ENCODE results near the gene ZNF138.
"Not testable (repeated sequence)": the region's sequence is repeated elsewhere in the genome, so short reads cannot be mapped to it uniquely, and the experiment has no call there.

ZNF138 gene

DNA sequence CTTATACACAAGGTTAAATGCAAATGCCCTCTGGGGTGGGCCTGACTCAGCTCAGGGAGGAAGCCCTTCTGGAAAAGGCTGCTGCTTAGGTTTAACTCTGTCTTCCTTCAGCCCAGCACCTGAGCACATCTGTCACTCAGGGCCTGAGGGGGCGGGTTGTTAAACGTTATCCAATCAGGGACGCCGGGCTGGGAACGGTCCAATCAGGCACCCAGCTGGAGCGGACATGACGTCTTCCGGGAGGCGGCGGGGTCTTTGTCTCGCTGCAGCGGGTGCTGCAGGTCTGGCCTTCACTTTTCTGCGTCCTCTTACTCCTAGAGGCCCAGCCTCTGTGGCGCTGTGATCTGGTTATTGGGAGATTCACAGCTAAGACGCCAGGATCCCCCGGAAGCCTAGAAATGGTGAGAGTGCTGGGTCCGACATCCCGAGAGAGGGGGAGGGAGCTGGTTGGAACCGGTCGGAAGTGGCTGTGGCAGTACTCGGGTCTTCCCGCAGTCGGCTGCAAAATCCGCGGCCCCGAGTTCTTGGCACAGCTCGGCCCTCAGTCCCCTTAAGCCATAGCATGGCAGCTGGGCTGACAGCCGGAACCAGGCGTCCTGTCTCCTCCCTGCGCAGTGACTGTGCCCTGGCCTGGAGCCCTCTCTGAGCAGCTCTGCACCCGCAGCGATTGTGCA, at the start of gene ZNF138:
Gene ZNF138, plus strand, starts transcription at position 258 of the 674 bp plus-strand sequence. Its CDS starts 141 bp downstream, at position 399.
- peak within 1 kb of the TSS; percentile 90 for H3K4me3 ChIP-seq (ENCODE audit: low read depth, low read length)
- peak; percentile 75 for DNase-seq (ENCODE audit: low read depth)

DNA sequence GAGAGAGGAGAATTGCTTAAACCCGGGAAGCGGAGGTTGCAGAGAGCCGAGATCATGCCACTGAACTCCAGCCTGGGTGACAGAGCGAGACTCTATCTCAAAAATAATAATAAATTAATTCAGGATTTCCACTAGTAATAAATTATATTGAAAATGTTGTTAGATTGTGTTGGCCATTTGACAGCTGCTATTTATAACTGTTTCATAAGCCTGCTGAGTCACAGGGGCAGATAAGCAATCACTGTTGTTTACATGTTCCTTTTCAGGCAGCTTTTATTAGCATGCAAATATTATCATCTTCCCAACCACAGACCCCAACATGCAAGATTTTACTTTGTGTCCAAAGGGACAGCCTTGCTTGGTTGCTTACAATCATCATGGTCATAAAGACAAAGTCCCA, 49.5 kb upstream of the ZNF138 start:
- no peak overlapping the region for H3K4me3 ChIP-seq (ENCODE audit: low read depth, low read length)
- no peak for DNase-seq (ENCODE audit: low read depth)

DNA sequence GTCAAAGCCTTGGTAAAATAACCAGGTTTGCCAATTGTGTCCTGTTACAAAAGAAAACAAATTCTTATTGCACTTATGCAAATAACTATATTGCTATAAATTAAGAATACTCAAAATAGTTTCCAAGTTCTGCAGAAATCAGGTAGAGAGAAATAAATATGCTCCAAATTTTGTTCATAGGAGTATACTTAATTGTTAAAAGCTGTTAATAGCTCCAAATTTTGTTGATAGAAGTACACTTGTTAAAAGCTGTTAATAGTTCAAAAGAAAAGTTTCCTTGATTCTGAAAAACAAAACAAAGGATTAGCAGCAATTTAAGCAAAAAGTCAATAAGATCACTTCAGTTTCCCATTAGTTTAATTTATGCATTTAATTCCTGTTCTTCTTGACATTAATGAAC, 46.4 kb upstream of the ZNF138 start:
- no peak overlapping the region for H3K4me3 ChIP-seq (ENCODE audit: low read depth, low read length)
- no peak for DNase-seq (ENCODE audit: low read depth)

DNA sequence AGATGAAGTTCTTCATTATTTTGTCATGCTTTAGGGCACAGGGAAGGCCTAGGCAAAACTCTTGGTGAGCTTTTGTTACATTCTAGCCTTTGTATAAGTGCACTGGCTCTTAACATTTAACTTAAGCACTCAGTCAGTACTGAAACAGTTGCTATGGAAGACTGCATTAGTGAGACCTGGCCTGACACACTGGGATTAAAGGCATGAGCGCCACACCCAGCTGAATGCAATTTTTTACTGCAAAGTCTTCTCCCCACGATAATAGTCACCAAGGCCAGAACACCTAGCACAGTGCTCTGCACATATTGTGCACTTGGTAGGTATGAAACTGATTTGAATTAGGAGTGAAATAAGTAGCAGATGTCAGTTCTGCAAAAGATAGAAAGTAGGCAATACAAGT, 41.2 kb upstream of the ZNF138 start:
- H3K4me3 ChIP-seq (ENCODE audit: low read depth, low read length), result no peak overlapping the region
- DNase-seq (ENCODE audit: low read depth), result no peak

DNA sequence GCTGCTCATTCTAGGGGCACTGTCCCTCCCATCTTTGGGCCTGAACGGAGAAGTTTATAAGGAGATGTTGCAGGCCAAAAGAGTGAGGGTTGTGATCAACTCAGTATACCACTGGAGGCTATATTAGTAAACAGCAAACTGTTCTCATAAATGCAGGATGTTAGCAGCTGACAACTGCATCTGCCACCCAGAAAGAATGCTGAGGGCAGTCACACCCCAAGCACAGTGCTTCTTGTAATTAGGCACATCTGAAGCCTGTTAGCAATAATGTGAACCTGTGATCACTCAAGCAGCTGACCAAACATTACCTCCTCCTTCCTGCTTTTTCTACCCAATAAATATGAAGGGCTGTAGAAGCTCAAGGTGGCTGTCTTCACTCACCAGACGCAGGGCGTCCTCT, 38.4 kb upstream of the ZNF138 start:
- H3K4me3 ChIP-seq (ENCODE audit: low read depth, low read length), result no peak overlapping the region

DNA sequence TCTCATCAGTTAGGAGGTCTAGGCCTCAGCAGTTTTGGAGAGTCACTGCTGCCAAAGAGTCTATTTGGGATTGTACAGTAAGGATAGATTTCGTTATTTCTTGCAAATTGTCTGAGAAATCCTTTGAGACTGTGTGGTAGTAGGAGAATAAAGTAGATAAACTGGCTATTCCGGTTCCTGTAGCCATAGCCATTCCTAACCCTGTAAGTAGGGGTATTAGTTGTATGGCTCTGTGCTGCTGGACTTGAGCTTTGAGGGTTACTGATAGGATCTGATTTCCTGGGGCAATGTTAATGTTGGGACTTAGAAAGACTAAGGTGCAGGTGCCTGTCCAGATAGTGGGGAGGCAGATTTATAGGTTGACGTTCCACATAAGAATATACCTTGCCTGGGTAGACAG, 36.1 kb upstream of the ZNF138 start:
- H3K4me3 ChIP-seq (ENCODE audit: low read depth, low read length), result no peak overlapping the region
- no peak for DNase-seq (ENCODE audit: low read depth)

More for the DNA sequence above, 38.4 kb upstream of the ZNF138 start:
- DNase-seq (ENCODE audit: low read depth), result no peak

DNA sequence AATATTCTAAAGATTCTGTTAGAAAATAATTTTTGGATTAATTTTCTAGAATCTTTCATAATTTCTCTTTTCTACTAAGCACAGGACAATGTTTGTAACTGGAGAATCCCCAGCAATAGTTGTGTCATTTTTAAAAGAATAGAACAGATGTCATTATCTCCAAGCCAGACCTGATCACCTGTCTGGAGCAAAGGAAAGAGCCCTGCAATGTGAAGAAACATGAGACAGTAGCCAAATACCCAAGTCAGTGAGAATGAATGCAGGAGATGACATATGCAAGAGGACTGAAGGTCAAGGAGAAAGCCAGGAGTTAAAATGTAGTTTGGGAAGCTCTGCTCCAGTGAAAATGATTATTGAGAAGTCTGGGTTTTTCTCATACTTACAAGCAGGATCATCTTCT, 25.4 kb upstream of the ZNF138 start:
- no peak overlapping the region for H3K4me3 ChIP-seq (ENCODE audit: low read depth, low read length)

DNA sequence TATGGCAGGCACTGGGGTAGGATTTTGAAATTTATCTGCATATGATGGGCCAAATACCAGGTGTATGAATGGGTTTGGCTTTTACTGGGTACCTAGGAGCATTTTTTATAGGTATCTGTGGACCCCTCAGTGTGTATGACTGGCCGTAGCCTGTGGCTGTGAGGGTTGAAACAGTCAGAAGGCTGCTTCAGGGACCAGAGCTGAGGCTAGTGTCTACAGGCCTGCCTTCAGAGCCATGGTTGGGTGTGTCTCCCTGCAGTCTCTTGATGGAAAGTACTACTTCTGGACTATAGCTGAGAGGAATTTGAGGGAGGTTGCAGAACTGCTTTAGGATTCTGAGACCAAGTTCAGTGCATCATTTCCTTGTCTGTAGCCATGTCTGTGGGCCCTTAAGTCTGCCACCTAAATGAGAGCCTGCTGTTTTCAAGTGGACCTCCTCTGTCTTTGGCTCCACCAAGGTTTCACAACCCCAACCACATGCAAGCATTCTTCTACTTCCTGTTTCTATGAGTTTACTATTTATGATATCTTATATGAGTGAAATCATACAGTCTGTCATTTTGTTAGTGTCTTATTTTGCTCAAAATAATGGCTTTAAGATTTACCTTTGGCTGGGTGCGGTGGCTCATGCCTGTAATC, 19.9 kb upstream of the ZNF138 start:
- no peak for DNase-seq (ENCODE audit: low read depth)
- H3K4me3 ChIP-seq (ENCODE audit: low read depth, low read length), result no peak overlapping the region

More for the DNA sequence above, 25.4 kb upstream of the ZNF138 start:
- no peak for DNase-seq (ENCODE audit: low read depth)

DNA sequence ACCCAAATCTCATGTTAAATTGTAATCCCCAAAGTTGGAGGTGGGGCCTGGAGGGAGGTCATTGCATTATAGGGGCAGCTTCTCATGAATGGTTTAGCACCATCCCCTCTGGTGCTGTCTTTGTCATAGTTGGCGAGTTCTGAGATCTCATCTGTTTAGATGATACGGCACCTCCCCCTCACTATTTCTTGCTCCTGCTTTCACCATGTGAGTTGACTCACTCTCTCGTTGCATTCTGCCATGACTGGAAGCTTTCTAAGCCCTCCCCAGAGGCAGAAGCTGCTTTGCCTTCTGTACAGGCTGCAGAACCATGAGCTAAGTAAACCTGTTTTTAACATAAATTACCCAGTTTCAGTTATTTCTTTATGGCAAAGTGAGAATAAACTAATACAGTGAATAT, 18.9 kb upstream of the ZNF138 start:
- no peak overlapping the region for H3K4me3 ChIP-seq (ENCODE audit: low read depth, low read length)
- DNase-seq (ENCODE audit: low read depth), result no peak

DNA sequence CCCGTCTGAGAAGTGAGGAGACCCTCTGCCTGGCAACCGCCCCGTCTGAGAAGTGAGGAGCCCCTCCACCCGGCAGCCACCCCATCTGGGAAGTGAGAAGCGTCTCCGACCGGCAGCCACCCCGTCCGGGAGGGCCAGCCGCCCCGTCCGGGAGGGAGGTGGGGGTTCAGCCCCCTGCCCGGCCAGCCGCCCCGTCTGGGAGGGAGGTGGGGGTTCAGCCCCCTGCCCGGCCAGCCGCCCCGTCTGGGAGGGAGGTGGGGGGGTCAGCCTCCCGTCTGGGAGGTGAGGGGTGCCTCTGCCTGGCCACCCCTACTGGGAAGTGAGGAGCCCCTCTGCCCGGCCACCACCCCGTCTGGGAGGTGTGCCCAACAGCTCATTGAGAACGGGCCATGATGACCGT, 9.4 kb upstream of the ZNF138 start:
- not testable (repeated sequence) for DNase-seq (ENCODE audit: low read depth); H3K4me3 ChIP-seq (ENCODE audit: low read depth, low read length)

DNA sequence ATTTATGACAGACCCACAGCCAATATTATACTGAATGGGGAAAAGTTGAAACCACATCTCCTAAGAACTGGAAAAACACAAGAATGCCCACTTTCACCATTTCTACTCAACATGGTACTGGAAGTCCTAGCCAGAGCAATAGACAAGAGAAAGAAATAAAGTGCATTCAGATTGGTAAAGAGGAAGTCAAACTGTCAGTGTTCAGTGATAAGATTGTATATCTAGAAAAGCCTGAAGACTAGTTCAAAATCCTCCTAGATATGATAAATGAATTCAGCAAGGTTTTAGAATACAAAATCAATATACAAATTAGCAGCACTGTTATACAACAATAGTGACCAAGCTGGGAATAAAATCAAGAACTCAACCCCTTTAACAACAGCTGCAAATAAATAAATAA, 6.9 kb upstream of the ZNF138 start:
- H3K4me3 ChIP-seq (ENCODE audit: low read depth, low read length), result no peak overlapping the region
- no peak for DNase-seq (ENCODE audit: low read depth)

DNA sequence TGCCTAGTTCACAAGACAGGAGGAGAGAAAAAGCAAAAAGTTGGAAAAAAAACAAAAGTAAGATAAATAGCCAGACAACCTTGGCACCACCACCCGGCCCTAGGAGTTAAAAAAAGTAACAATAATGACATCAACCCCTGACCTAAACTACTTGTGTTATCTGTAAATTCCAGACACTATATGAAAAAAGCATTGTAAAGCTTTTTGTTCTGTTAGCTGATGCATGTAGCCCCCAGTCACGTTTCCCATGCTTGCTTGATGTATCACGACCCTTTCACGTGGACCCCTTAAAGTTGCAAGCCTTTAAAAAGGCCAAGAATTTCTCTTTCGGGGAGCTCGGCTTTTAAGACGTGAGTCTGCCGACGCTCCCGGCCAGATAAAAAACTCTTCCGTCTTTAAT, 5.0 kb upstream of the ZNF138 start:
- not testable (repeated sequence) for H3K4me3 ChIP-seq (ENCODE audit: low read depth, low read length); DNase-seq (ENCODE audit: low read depth)

DNA sequence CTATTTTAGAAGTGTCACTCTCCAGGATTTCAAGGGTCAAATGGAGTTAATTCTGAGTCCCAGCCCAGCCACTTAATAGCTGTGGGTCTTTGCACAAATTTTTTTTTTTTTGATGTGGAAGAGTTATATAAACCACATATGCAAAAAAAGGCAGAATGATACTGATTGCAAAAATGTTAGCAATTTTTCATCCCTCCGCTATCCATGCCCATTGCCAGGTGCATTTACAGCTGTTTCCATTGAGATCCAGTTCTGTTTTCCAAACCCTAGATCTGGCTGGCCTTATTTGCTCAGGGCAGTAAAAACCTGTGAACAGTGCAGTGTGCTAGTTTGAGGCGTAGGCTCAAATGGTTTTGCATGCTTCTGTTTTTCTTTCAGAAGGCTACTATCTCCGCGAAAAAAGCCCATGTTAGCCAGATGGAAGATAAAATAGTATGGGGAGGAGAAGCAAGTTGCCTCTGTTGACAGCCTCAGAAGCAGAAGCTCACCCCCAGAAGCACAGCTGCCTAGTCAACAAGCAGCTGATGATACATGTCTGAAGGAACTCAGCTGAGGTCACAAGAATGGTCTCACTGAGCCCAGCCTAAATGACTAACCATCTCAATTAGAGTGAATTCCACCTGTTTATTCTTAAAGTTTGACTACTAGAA, 997 bp upstream of the ZNF138 start:
- no peak for DNase-seq (ENCODE audit: low read depth)

DNA sequence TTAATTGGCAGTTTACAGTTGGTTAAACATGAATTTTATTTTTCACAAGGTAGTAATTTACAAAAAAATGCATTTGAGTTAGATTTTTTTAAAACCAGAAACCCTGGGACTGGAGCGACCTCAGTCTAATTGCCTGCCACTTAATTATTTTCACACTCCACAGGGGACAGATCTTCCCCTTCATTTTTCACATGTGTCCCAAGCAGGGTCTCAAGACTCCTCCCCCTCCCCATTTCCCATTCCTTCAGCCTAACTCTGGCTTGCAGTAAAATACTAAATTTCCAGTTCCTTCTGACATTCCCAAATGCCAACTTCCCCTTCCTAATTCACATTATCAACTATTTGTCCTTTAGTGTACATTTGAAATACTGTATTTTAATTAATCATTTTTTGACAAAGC, 948 bp downstream of the ZNF138 start:
- H3K4me3 ChIP-seq (ENCODE audit: low read depth, low read length), result peak overlapping the region; percentile 90
- DNase-seq (ENCODE audit: low read depth), result no peak

More for the DNA sequence above, 997 bp upstream of the ZNF138 start:
- no peak overlapping the region for H3K4me3 ChIP-seq (ENCODE audit: low read depth, low read length)

DNA sequence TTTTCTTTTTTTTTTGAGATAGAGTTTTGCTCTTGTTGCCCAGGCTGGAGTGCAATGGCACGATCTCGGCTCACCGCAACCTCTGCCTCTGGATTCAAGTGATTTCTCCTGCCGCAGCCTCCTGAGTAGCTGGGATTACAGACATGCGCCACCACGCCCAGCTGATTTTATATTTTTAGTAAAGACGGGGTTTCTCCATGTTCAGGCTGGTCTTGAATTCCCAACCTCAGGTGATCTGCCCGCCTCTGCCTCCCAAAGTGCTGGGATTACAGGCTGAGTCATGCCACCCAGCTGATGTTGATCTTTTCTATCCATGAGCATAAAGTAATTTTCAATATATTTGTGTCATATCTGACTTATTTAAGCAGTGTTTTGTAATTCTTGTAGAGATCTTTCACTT, 4.9 kb downstream of the ZNF138 start:
- DNase-seq (ENCODE audit: low read depth); H3K4me3 ChIP-seq (ENCODE audit: low read depth, low read length): not testable (repeated sequence)

DNA sequence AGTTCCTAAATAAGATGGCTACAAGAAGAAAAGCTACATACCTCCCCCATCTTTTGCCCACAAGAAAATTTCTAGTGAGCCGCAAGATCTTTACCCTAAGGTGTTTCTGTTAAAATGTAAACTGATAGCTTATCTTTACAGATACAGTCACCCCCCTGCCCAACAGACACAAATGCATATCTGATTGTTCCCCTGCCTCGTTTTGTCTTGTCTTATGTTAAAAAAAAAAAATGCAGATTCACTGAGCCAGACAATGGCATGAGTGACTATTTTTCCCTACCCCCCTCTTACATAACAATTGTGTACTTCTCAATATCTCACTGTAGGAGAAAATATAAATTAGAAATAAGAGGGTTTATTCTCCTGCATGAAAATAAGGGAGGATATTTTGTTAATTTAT, 8.5 kb downstream of the ZNF138 start:
- no peak overlapping the region for H3K4me3 ChIP-seq (ENCODE audit: low read depth, low read length)
- DNase-seq (ENCODE audit: low read depth), result no peak

DNA sequence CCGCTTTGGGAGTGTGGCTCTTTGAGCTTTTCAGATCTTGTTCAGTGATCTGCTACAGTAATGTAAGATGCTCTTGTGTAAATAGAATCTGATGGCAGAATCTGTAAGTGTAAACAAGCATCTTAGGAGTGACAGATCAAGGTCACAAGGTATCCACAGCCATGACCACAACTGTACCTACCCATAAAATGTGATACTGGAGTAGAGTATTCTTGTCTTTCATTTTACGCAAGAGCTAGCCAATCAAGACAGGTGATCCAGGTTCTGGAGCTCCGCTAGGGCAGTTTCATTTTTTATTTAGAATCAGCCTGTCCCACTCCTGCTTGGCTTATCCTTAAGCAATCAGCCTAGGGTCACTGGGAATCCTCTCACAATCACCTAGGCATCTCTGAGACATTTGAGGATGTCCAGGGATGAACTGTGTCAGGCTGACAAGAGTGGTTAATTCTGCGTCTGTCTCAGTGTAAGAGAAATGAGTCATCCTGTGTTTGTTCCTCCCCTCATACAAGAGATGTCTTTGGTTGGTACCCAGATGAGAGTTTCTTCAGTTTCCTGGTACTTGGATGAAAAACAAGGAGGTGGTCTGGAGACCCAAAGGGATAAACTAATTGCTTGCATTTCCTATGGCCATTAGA, 13.6 kb downstream of the ZNF138 start:
- DNase-seq (ENCODE audit: low read depth), result no peak

DNA sequence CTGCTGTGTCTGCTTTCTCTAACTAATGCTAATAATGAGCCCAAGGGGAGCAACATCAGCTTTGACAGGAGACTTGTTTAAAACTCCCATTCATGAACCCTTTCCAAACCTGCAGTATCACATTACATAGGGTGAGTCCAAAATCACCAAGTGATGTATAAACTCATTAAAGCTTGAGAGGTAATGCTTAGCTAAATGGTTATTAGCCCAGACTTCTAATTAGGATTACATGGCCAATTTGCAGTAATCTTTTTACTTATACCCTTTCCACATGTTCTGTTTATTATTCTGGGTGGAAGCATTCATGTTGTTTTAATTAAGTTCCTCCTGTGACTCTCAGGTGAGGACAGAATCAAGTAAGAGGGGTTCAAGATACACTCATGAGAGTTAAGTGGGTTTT, 17.5 kb downstream of the ZNF138 start:
- H3K4me3 ChIP-seq (ENCODE audit: low read depth, low read length), result no peak overlapping the region
- DNase-seq (ENCODE audit: low read depth), result no peak

More for the DNA sequence above, 13.6 kb downstream of the ZNF138 start:
- H3K4me3 ChIP-seq (ENCODE audit: low read depth, low read length), result no peak overlapping the region

DNA sequence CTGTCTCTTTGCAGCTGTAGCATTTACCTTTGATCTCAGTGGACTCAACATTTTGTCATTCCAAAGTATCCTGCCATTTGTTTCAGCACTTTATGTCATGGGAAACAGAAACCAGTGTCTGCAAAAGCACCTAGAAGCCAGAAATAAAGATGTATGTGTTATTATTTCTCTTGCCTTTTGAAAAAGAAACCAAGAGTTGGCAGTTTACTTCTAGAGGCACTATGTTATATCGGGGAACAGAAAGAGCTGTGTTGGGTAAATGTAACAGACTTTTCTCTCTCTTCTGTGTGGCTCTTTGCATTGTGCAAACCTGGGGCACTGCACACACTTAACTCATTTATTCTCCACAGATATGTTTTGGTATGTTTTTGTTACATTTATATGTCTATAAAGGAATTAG, 36.7 kb downstream of the ZNF138 start:
- DNase-seq (ENCODE audit: low read depth), result no peak
- no peak overlapping the region for H3K4me3 ChIP-seq (ENCODE audit: low read depth, low read length)

DNA sequence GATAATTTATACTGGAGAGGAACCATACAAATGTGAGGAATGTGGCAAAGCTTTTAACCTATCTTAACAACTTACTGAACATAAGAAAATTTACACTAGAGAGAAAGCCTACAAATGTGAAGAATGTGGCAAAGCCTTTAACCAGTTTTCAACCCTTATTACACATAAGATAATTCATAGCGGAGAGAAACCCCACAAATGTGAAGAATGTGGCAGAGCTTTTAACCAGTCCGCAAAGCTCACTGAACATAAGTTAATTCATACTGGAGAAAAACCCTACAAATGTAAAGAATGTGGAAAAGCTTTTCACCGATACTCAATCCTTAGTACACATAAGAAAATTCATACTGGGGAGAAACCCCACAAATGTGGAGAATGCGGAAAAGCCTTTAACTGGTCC, 37.9 kb downstream of the ZNF138 start:
- DNase-seq (ENCODE audit: low read depth), result no peak

More for the DNA sequence above, 37.9 kb downstream of the ZNF138 start:
- no peak overlapping the region for H3K4me3 ChIP-seq (ENCODE audit: low read depth, low read length)
